CD4-positive, alpha-beta T cell (primary cell): ENCODE data around the gene TMEM217. TPM values are rescaled to one million over a fixed set of nuclear protein-coding genes. Genes with fewer than 3 reads are reported as not detected.

Experiments used
- ATAC-seq: fragments of 200-7000 bp; cut with Tn5 transposase; one replicate; pipeline ENCODE4 v1.10.0; 2022; ENCODE audit warnings: mild to moderate bottlenecking; ENCODE audit not compliant: poor library complexity
- CTCF ChIA-PET: fragments of 350-600 bp; sonication (Branson Sonifier 250); formaldehyde crosslinking; loops from one replicate; lab custom pipeline; 2021; ENCODE audit warnings: antibody characterized with exemption, inconsistent platforms; lab: Charles Lee
- POLR2A ChIA-PET: fragments of 350-600 bp; sonication (Branson Sonifier 250); formaldehyde crosslinking; loops from one replicate; lab custom pipeline; 2021; ENCODE audit warnings: antibody characterized with exemption, inconsistent platforms; lab: Charles Lee
- DNase-seq, 14 experiments: peaks; one replicate each; pipeline ENCODE4 v3.0.0-alpha.2; 2013 to 2020; ENCODE audit warnings: mixed read lengths in 2 of 14
- H3K27ac ChIP-seq, 2 donors: one replicate each; pipeline versions ENCODE4 v1.5.1 to v1.7.0; 2013; ENCODE audit warnings: low read length in 2 of 2, low read depth in 1 of 2, mild to moderate bottlenecking in 1 of 2
- H3K27me3 ChIP-seq, 2 experiments: 1 replicate in 1 of 2; 2 replicates in 1 of 2; pipeline versions ENCODE4 v1.6.1 to v1.7.0; 2013; ENCODE audit warnings: low read length in 2 of 2, control low read depth in 1 of 2, mild to moderate bottlenecking in 1 of 2, moderate library complexity in 1 of 2; ENCODE audit not compliant: insufficient read depth in 2 of 2, control insufficient read depth in 1 of 2
- H3K36me3 ChIP-seq: one replicate; pipeline ENCODE4 v1.6.1; 2013; ENCODE audit warnings: low read length, control low read depth; ENCODE audit not compliant: insufficient read depth
- H3K4me1 ChIP-seq: one replicate; pipeline ENCODE4 v1.6.1; 2013; ENCODE audit warnings: low read length, control low read depth; ENCODE audit not compliant: insufficient read depth
- H3K4me3 ChIP-seq: one replicate; pipeline ENCODE4 v1.5.1; 2013; ENCODE audit warnings: mild to moderate bottlenecking, low read length, moderate library complexity
- H3K9me3 ChIP-seq, 2 experiments: 1 replicate in 1 of 2; 2 replicates in 1 of 2; pipeline versions ENCODE4 v1.6.1 to v1.7.0; 2013; ENCODE audit warnings: low read length in 2 of 2, mild to moderate bottlenecking in 2 of 2, control low read depth in 1 of 2, moderate library complexity in 1 of 2; ENCODE audit not compliant: control insufficient read depth in 1 of 2, insufficient read depth in 1 of 2
- H3K27ac Mint-ChIP-seq: one replicate; pipeline ENCODE4 v1.8.0; 2020; ENCODE audit warnings: mixed read lengths
- H3K27me3 Mint-ChIP-seq: one replicate; pipeline ENCODE4 v1.8.0; 2021; ENCODE audit warnings: mixed read lengths
- H3K36me3 Mint-ChIP-seq: one replicate; pipeline ENCODE4 v1.8.0; 2021; ENCODE audit warnings: low read depth, mixed read lengths
- H3K4me1 Mint-ChIP-seq: one replicate; pipeline ENCODE4 v1.8.0; 2021; ENCODE audit warnings: low read depth, mixed read lengths
- H3K4me3 Mint-ChIP-seq: one replicate; pipeline ENCODE4 v1.8.0; 2020; ENCODE audit warnings: mild to moderate bottlenecking, mixed read lengths
- H3K9me3 Mint-ChIP-seq: one replicate; pipeline ENCODE4 v1.8.0; 2020; ENCODE audit warnings: mixed read lengths
- CTCF ChIP-seq: fragments of 200-600 bp; IDR thresholded peaks from one replicate; pipeline ENCODE4 v1.8.0; 2022; ENCODE audit warnings: antibody characterized with exemption, mild to moderate bottlenecking
- intact Hi-C, 2 experiments: fragments of 100-400 bp; cut with DNase I in 1 of 2; cut with micrococcal nuclease in 1 of 2; formaldehyde crosslinking; loops; one replicate each; pipeline versions ENCODE4 v1.15.1 to v1.9.0; 2023 to 2025; cut with DNase I, micrococcal nuclease
- total RNA-seq, 174 experiments: library from RNA in 2 of 174; stranded (reverse) in 2 of 174; gene quantifications; one replicate each; pipeline ENCODE4 v1.2.3 and lab custom pipeline; 2021 to 2026

TMEM217 gene
- total RNA-seq, 2 experiments from 2014 or later, result 0.41 to 0.47 TPM

GRCh38 chr6:37207903-37208456 is 50.0 kb downstream of the TMEM217 start:
- Mint-ChIP-seq H3K36me3 (no peaks in the 10 kb centered on the region), H3K27me3 (no peaks in the 10 kb centered on the region), H3K4me1 (peaks cover 50% of the 10 kb centered on the region), H3K9me3 (no peaks in the 10 kb centered on the region), H3K27ac (peak overlapping the region; percentile 58), H3K4me3 (peak overlapping the region; percentile 26)
- Histone ChIP-seq H3K27ac (no peak overlapping the region), H3K27me3 (no peaks in the 10 kb centered on the region), H3K9me3 (no peaks in the 10 kb centered on the region), H3K36me3 (no peaks in the 10 kb centered on the region), H3K4me1 (peaks cover 56% of the 10 kb centered on the region), H3K4me3 (no peak overlapping the region)
- DNase-seq (peak; percentile 83 to 93 (median 89)), ATAC-seq (peak; percentile 73)
- intact Hi-C loops, result loop anchor here in 1 of 2 experiments (2.0 kb wide), 1 partner anchor 441 kb away; no protein-coding TSS in a partner anchor
- ChIA-PET POLR2A (interaction anchor here (0.9 to 5.2 kb wide), 4 partner anchors 36 to 190 kb away, joined by 3 to 57 read pairs (median 18); partner anchors contain the start of gene PIM1), CTCF (interaction anchor here (0.6 to 8.7 kb wide), 7 partner anchors 20 to 188 kb away, joined by 3 to 205 read pairs (median 4); partner anchors contain the start of gene PIM1)
- TF ChIP-seq CTCF, result peak; percentile 86

- no peak for DNase-seq
- no peak overlapping the region for H3K27ac ChIP-seq
- Mint-ChIP-seq H3K4me3 (no peak overlapping the region), H3K36me3 (no peaks in the 10 kb centered on the region), H3K9me3 (no peaks in the 10 kb centered on the region), H3K27ac (peak overlapping the region; percentile 40), H3K4me1 (peaks cover 62% of the 10 kb centered on the region), H3K27me3 (no peaks in the 10 kb centered on the region)
- peaks cover 69% of the 10 kb centered on the region for H3K4me1 ChIP-seq
- ChIA-PET CTCF (interaction anchor here (6.5 to 8.7 kb wide), 2 partner anchors 33 to 187 kb away, joined by 117 to 205 read pairs; partner anchors contain the start of gene PIM1), POLR2A (interaction anchor here (5.2 kb wide), 1 partner anchor 35 kb away, joined by 57 read pairs; the partner anchor contains the start of gene PIM1)
- H3K36me3 ChIP-seq, result no peaks in the 10 kb centered on the region
- no peaks in the 10 kb centered on the region for H3K27me3 ChIP-seq
- H3K9me3 ChIP-seq, result no peaks in the 10 kb centered on the region
- intact Hi-C loops, result no loop called here
- H3K4me3 ChIP-seq, result no peak overlapping the region
- ATAC-seq, result no peak
- no peak for TF ChIP-seq CTCF
Measured at GRCh38 chr6:37206622-37207021, 51.3 kb downstream of the TMEM217 start.

GRCh38 chr6:37205997-37206340 is 52.0 kb downstream of the TMEM217 start:
- Mint-ChIP-seq H3K9me3 (no peaks in the 10 kb centered on the region), H3K4me1 (peaks cover 62% of the 10 kb centered on the region), H3K27me3 (no peaks in the 10 kb centered on the region), H3K4me3 (no peak overlapping the region), H3K27ac (no peak overlapping the region), H3K36me3 (no peaks in the 10 kb centered on the region)
- H3K36me3 ChIP-seq, result no peaks in the 10 kb centered on the region
- TF ChIP-seq CTCF, result no peak
- ChIA-PET POLR2A (interaction anchor here (5.2 kb wide), 1 partner anchor 34 kb away, joined by 57 read pairs; the partner anchor contains the start of gene PIM1), CTCF (interaction anchor here (6.5 to 8.7 kb wide), 2 partner anchors 32 to 186 kb away, joined by 117 to 205 read pairs; partner anchors contain the start of gene PIM1)
- intact Hi-C loops, result no loop called here
- peaks cover 70% of the 10 kb centered on the region for H3K4me1 ChIP-seq
- no peak overlapping the region for H3K4me3 ChIP-seq
- DNase-seq (no peak), ATAC-seq (no peak)
- no peaks in the 10 kb centered on the region for H3K27me3 ChIP-seq
- no peaks in the 10 kb centered on the region for H3K9me3 ChIP-seq
- no peak overlapping the region for H3K27ac ChIP-seq
